DLD1 (cell line): ENCODE measurements around the gene KIF27.
"Not testable (repeated sequence)": the region's sequence is repeated elsewhere in the genome, so short reads cannot be mapped to it uniquely, and the experiment has no call there.

ENCODE experiments used
- in situ Hi-C: cut with HindIII; loops from 2 replicates; pipeline ENCODE4 v1.10.0; 2017; ENCODE audit warnings: low sequenced_read_pairs

The KIF27 gene

DNA sequence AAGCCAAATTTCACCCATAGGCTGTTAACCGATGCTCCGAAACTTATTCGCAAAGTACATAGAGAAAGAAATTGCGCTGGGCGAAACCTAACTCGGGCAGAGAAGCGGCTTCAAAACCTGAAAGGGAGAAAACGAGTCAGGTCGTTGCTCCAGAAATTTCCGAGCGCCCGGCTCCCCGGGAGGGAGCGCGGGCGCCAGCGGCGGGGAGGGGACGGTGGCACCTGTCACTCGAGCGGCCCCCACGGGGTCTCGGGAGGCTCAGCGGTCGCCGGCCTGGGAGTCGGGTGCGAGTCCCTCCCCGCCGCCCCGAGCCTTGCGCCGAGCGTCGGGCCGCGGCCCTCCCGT is 104.2 kb downstream of the KIF27 start:
- in situ Hi-C loops = not testable (repeated sequence)

DNA sequence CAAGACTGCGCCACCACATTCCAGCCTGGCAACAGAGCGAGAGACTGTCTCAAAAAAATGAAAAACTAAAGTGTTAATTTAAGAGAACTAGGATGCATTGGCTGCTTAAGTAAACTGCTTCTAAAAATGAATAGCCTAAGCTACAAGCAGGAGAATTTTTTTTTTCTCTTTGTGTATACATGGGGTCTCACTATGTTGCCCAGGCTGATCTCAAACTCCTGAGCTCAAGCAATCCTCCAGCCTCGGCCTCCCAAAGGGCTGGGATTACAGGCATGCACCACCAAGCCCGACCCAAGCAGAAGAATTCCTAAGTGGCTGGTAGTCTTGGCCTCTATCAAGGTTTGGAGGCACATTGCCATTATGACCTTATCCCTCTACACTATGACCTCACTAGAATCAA is 106.1 kb downstream of the KIF27 start:
- in situ Hi-C loops = not testable (repeated sequence)

DNA sequence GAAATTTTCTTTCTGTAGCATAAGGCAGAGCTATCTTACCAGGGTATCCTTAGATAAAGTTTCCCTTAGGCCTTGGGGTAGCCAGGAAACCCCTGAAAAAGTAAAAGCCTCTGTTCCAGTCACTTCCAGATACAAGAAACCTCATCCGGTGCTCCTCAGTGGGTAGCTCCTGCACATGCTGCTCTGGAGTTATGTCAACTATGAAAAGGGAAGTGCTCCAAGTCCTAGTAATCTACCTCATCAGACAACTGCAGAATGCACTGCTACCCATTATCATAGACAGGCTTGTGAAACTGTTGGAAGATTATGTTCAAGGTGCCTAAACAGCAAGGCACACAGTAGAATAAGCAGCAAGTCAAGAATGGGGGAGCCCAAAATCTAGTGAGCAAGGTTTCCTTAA is 112.0 kb downstream of the KIF27 start:
- in situ Hi-C loops = not testable (repeated sequence)

DNA sequence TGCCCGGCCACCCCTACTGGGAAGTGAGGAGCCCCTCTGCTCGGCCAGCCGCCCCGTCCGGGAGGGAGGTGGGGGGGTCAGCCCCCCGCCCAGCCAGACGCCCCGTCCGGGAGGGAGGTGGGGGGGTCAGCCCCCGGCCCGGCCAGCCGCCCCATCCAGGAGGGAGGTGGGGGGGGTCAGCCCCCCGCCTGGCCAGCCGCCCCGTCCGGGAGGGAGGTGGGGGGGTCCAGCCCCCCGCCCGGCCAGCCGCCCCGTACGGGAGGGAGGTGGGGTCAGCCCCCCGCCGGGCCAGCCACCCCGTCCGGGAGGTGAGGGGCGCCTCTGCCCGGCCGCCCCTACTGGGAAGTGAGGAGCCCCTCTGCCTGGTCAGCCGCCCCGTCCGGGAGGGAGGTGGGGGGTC is 116.8 kb downstream of the KIF27 start:
- in situ Hi-C loops = not testable (repeated sequence)

DNA sequence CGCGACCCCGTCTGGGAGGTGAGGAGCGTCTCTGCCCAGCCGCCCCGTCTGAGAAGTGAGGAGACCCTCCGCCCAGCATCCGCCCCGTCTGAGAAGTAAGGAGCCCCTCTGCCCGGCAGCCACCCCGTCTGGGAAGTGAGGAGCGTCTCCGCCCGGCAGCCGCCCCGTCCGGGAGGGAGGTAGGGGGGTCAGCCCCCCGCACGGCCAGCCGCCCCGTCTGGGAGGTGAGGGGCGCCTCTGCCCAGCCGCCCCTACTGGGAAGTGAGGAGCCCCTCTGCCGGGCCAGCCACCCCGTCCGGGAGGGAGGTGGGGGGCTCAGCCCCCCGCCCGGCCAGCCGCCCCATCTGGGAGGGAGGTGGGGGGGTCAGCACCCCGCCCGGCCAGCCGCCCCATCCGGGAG is 117.3 kb downstream of the KIF27 start:
- in situ Hi-C loops = not testable (repeated sequence)

DNA sequence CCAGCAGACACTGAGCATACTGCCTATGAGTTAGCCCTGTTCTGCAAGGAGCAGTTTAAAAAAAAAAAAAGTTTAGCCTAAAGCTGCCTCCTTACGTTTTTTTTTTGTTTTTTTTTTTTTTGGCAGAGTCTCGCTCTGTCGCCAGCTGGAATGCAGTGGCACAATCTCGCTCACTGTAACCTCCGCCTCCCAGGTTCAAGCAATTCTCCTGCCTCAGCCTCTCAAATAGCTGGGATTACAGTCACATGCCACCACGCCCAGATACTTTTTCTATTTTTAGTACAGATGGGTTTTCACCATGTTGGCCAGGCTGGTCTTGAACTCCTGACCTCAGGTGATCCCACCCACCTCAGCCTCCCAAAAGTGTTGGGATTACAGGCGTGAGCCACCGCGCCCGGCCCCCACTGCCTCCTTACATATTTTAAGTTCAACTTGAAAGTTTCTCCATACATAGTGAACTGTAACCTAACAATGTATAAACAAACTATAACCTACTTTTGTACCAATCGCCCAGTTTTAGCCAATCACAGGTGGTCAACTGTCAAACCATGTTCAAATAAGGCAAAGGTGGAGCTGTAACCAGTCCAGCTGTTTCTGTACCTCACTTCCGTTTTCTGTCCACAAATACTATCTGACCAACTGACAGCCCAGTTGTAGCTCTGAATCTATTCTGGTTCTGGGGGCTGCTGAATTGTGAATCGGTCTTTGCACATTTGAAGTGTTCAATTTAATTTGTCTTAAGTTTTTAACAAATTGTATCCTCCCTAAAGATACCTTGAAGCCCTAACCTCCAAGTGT is 120.8 kb downstream of the KIF27 start:
- in situ Hi-C loops = no loop called here

DNA sequence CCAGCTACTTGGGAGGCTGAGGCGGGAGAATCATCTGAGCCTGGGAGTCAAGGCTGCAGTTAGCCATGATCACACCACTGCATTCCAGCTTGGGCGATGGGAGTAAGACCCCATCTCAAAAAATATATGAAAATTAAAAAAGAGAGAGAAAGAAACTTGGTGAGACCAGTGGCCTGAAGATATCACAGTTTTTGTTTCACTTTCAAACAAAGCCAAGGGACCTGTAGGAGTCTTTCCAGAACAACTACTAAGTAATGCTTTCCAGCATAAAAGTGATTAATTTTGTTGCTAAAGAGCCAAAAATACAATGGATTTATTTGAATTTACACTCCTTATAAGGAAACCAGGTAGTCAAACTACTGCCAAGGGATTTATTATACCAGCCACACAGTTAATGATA is 127.2 kb downstream of the KIF27 start:
- in situ Hi-C loops = no loop called here

DNA sequence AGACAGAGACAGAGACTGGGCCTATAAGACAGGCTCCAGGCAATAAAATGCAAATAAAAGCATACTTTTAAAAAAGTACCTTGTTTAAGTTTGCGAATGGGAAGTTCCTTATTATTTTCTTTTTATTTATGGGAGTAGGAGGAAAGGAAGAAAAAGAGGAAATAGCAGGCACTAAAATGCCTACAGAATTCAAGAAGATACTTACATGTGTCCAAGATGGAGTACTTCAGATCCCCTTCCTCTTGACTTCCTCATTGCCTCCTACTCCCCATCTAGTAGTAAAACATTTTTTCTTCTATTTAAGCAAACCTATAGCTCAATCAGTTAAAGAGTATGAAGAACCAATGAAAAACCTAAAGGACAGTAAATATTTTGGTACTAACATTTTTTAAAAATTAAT is 128.5 kb downstream of the KIF27 start:
- in situ Hi-C loops = no loop called here
